ENCODE measurements around the gene TNIP3.

DNA sequence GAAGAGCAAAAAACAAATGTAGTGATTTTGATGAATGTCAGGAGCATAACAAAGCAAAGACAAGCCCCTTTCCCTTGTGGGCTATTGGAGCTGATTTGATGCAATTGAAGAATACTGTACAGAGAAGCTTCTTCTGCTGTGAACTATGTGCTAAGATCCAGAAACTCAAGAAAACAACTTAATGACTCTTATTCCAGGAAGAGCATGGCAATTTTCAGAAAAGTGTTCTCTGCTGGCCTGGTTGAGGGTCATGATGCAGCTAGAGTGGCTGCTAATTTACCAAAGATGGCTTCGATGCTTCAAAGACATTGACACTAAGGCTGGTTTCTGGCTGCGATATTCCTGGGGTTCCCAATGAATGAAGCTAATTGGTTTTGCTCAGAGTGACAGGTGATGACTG is 45.8 kb downstream of the TNIP3 start:
- TF ChIP-seq, protein P1, sequence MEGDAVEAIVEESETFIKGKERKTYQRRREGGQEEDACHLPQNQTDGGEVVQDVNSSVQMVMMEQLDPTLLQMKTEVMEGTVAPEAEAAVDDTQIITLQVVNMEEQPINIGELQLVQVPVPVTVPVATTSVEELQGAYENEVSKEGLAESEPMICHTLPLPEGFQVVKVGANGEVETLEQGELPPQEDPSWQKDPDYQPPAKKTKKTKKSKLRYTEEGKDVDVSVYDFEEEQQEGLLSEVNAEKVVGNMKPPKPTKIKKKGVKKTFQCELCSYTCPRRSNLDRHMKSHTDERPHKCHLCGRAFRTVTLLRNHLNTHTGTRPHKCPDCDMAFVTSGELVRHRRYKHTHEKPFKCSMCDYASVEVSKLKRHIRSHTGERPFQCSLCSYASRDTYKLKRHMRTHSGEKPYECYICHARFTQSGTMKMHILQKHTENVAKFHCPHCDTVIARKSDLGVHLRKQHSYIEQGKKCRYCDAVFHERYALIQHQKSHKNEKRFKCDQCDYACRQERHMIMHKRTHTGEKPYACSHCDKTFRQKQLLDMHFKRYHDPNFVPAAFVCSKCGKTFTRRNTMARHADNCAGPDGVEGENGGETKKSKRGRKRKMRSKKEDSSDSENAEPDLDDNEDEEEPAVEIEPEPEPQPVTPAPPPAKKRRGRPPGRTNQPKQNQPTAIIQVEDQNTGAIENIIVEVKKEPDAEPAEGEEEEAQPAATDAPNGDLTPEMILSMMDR (IDR thresholded peaks at IDR 0.05) = no peak
- TF ChIP-seq POLR2A (IDR thresholded peaks at IDR 0.05) (no peak), EP300 (IDR thresholded peaks at IDR 0.05) (no peak)
